Measurements from ENCODE around the gene MRPL23. TPM values are rescaled to one million over a fixed set of nuclear protein-coding genes. Genes with fewer than 3 reads are reported as not detected.

The MRPL23 gene
- total RNA-seq, 1 donor from 2014 or later, result 77.1 TPM

DNA sequence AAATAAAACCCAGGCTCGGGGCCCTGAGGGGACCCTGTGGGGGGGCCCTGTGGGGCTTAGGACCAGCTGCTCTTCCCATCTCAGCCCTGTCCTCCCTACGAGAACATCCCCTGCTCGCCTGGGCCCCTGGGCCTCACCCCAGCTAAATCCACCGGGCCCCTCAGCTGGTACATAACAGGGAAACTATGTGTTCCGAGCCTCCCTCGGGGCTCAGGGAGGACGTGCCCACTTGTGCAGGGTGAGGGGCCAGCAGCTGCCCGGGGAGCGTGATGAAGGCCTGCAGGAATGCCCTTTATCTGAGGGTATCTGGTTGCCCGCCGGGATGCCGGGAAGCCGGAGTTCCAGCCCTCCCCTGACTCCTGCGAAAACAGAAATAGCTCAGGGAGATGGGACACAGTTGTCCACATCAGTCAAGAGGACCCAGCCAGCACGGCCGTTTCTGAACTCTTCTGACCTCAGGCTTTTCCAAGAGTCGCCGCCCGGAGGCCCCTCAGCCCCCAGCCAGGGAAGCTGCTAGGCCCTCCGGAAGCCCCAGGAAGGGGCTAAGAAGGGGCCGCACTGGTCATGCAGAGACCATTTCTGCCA, 20.6 kb downstream of the MRPL23 start:
- no peak for DNase-seq
- intact Hi-C loops (cut with micrococcal nuclease), result no loop called here
- no peak overlapping the region for H3K4me3 Mint-ChIP-seq
- no peak overlapping the region for H3K27ac Mint-ChIP-seq
- no peaks in the 10 kb centered on the region for H3K27me3 Mint-ChIP-seq
- H3K36me3 Mint-ChIP-seq (ENCODE audit: low read depth), result no peaks in the 10 kb centered on the region
- no peaks in the 10 kb centered on the region for H3K9me3 Mint-ChIP-seq
- no peaks in the 10 kb centered on the region for H3K4me1 Mint-ChIP-seq

DNA sequence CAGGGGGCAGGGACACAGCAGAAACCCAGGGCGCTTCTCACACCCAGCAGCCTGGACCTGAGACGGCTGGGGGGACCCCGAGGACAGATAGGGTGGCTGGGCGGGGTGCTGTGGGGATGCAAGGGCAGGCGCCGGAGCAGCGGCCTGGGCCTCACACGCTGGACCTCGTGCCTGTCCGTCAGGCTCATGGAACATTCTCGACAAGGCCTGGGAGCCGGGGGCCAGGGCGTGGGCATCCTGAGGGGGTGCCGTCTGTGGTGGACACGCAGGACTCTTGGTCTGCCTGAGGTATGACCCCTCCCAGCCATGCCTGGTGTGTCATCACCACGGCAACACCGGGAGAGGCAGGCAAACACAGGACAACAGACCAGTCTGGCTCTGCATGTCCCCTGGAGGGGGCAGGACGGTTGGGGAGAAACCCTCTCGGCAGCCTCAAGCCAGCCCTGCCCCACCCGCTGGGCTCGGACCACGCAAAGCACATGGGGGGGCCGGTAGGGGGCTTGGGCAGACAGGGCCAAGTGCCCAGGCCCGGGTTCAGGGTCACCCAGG, 21.4 kb downstream of the MRPL23 start:
- DNase-seq, result peak; percentile 17
- no peaks in the 10 kb centered on the region for H3K9me3 Mint-ChIP-seq
- no peaks in the 10 kb centered on the region for H3K27me3 Mint-ChIP-seq
- intact Hi-C loops (cut with micrococcal nuclease), result no loop called here
- H3K4me1 Mint-ChIP-seq, result no peaks in the 10 kb centered on the region
- H3K27ac Mint-ChIP-seq, result no peak overlapping the region
- no peak overlapping the region for H3K4me3 Mint-ChIP-seq
- no peaks in the 10 kb centered on the region for H3K36me3 Mint-ChIP-seq (ENCODE audit: low read depth)

DNA sequence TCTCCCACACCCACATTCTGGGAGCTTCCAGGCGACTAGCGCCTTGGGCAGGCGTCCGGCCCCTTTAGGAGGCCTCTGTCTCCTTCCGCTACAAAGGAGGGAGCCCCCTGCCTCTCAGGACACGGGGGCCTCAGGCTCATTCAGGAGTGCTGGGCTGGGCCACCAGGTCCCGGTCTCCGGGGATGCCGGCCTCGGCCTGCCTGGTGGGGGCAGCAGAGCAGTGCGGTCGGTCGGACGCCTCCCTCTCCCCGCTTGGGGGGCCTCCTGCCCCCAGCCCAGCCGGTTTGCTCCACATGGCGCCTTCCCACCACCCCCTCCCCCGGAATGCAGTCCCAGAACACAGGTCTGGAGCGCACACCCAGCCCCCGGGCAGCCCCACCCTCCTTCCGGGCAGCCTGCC, 21.9 kb downstream of the MRPL23 start:
- Mint-ChIP-seq H3K4me3 (no peak overlapping the region), H3K36me3 (ENCODE audit: low read depth) (no peaks in the 10 kb centered on the region), H3K9me3 (no peaks in the 10 kb centered on the region), H3K4me1 (no peaks in the 10 kb centered on the region), H3K27me3 (no peaks in the 10 kb centered on the region), H3K27ac (no peak overlapping the region)
- intact Hi-C loops (cut with micrococcal nuclease), result no loop called here
- no peak for DNase-seq

DNA sequence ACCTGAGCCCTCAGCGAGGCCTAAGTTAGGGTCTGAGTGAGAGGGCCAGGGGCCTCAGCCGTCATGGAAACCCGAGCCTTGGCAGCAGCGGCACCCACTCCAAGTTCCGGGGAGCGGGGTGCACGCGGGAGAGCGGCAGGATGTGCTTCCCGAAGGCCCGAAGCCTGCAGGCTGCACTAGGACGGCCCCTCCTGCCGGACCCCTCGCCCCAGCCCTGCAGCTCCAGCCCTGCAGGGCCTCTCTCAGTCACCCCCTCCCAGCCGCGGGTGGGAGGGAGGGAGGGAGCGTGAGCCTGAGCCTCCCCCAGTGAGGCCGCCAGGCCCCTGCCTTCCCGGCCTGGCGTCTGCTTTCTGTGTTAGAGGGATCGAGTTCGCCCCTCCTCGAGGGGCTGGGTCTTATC, 22.6 kb downstream of the MRPL23 start:
- H3K9me3 Mint-ChIP-seq, result no peaks in the 10 kb centered on the region
- intact Hi-C loops (cut with micrococcal nuclease), result no loop called here
- no peaks in the 10 kb centered on the region for H3K27me3 Mint-ChIP-seq
- DNase-seq, result no peak
- no peak overlapping the region for H3K27ac Mint-ChIP-seq
- H3K36me3 Mint-ChIP-seq (ENCODE audit: low read depth), result no peaks in the 10 kb centered on the region
- H3K4me1 Mint-ChIP-seq, result no peaks in the 10 kb centered on the region
- no peak overlapping the region for H3K4me3 Mint-ChIP-seq

DNA sequence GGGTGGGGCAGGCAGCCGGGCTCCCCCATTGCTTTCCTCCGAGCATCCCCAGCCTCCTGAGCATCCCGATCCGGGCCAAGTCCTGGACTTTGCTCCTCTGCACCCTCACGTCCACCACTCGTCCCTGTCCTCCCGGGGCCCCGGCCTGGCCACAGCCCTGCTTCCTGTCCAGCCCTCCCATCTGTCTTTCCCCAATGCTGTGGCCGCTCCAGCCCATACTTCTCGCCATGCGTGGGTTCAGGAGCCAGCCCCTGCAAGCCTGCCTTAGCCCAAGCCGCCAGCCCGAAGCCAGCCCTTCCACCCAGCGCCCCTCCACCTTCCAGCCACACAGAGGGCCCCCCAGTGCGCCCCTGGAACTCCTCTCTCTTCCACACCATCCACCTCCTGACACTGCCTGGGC, 23.8 kb downstream of the MRPL23 start:
- intact Hi-C loops (cut with micrococcal nuclease), result no loop called here
- no peaks in the 10 kb centered on the region for H3K4me1 Mint-ChIP-seq
- H3K9me3 Mint-ChIP-seq, result no peaks in the 10 kb centered on the region
- no peaks in the 10 kb centered on the region for H3K27me3 Mint-ChIP-seq
- no peak overlapping the region for H3K4me3 Mint-ChIP-seq
- H3K36me3 Mint-ChIP-seq (ENCODE audit: low read depth), result no peaks in the 10 kb centered on the region
- peak; percentile 8 for DNase-seq
- H3K27ac Mint-ChIP-seq, result no peak overlapping the region

DNA sequence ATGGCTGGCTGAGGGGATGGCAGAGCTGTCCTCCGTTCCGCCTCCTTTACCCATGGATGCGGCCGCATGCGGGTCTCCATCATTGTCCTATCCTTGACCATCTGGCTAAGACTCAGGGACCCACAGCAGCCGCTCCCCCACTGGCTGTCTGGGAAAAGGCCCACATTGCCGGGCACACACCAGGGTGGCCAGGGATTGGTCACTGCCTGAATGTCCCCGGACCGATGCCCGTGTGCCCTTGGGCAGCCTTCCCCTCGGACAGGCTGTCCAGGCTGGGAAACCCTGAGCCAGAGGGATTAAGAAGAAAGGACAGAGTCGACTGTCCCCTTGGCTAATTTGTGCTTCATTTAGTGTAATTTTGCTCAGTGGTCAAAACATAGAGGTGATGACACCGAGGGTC, 28.1 kb downstream of the MRPL23 start:
- H3K36me3 Mint-ChIP-seq (ENCODE audit: low read depth), result no peaks in the 10 kb centered on the region
- H3K4me1 Mint-ChIP-seq, result no peaks in the 10 kb centered on the region
- intact Hi-C loops (cut with micrococcal nuclease), result no loop called here
- DNase-seq, result no peak
- no peak overlapping the region for H3K27ac Mint-ChIP-seq
- no peaks in the 10 kb centered on the region for H3K9me3 Mint-ChIP-seq
- no peaks in the 10 kb centered on the region for H3K27me3 Mint-ChIP-seq
- no peak overlapping the region for H3K4me3 Mint-ChIP-seq

DNA sequence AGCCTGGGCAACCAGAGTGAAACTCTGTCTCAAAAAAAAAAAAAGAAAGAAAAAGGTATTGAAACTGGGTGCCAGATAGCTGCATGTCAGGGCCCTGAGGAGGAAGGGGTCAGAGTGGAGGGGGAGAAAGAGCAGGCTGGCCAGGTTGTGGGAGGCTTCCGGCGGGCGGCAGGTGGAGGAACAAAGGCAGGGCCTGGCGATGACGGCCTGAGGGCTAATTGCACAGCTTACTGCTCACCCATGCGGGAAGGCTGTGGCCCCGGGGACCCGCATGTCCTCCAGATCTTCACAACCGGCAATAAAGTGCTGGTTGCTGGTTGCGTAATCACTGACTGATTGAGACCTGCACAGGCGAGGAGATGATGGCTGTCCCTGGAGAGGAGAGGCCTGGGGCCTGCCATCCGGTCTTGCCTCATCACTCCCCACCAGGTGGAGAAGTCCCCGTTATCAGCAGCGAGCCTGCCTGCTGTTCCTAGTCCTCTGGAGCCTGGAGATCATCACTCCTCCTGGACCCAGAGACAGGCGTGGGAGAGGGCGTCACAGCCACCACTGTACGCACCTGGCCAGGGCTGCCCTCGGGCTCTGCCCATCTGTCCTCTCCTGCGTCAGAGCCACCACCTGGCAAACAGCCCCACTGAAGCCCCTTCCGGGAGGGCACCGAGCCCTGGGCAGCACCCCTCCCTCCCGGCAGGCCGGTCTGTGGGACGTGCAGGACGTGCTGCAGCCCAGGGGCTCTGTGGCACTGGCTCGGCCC, 31.8 kb downstream of the MRPL23 start:
- no peaks in the 10 kb centered on the region for H3K27me3 Mint-ChIP-seq
- intact Hi-C loops (cut with micrococcal nuclease), result no loop called here
- H3K36me3 Mint-ChIP-seq (ENCODE audit: low read depth), result no peaks in the 10 kb centered on the region
- H3K4me1 Mint-ChIP-seq, result no peaks in the 10 kb centered on the region
- no peak overlapping the region for H3K27ac Mint-ChIP-seq
- H3K4me3 Mint-ChIP-seq, result no peak overlapping the region
- no peak for DNase-seq
- H3K9me3 Mint-ChIP-seq, result no peaks in the 10 kb centered on the region

DNA sequence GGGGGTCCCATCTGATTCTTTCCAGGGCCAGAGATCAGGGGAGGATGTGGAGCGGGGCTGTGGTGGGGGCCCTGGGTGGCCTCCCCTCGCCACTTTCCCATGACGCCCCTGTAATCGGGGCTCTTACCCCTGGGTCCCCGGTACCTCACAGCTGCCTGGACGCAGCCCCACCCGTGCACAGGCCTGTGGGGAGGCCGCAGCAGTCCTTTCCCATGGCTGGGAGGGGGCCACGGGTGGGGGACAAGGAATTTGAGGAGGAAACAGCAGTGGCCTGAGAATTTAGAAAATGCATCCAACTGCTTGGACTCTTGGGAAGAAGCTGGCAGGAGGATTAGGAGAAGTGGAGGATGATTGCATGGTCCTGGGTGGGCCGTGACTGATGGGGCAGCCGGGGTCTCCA, 32.5 kb downstream of the MRPL23 start:
- no peaks in the 10 kb centered on the region for H3K9me3 Mint-ChIP-seq
- intact Hi-C loops (cut with micrococcal nuclease), result no loop called here
- H3K36me3 Mint-ChIP-seq (ENCODE audit: low read depth), result no peaks in the 10 kb centered on the region
- no peak overlapping the region for H3K4me3 Mint-ChIP-seq
- no peak for DNase-seq
- H3K27me3 Mint-ChIP-seq, result no peaks in the 10 kb centered on the region
- H3K27ac Mint-ChIP-seq, result no peak overlapping the region
- H3K4me1 Mint-ChIP-seq, result no peaks in the 10 kb centered on the region

DNA sequence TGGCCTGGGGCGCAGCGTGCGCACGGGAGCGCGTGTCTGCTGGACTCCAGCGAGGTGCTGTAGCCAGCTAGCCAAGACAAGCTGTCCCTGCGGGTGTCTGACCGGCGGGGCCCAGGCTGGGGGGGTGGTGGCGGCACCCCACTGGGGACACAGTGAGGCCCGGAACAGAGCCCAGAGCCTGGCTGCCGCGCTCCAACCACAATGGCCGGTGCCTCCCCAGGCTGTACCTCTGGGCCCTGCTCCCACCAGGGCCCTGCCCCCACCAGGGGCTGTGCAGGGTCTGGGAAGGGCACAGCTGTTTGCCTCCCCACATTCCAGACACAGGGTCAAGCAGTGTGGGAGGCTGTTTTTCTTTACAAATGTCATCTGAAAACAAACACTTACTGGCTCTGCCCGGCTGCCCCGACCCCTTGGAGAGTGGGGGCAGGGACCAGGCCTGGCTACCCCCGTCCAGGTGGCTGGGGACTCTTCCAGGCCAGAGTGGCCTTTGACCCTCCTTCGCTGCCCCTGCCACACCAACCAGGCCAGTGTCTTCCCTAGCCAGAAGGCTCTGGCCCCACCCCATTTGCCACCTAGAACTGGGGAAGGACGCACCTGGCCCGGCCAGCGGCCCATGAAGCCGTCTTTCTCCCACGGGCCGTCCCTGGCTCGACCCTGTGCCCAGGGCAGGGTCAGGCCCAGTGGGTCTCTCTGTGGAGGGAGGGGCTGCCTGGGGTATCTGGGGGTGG, 35.9 kb downstream of the MRPL23 start:
- H3K27ac Mint-ChIP-seq, result no peak overlapping the region

DNA sequence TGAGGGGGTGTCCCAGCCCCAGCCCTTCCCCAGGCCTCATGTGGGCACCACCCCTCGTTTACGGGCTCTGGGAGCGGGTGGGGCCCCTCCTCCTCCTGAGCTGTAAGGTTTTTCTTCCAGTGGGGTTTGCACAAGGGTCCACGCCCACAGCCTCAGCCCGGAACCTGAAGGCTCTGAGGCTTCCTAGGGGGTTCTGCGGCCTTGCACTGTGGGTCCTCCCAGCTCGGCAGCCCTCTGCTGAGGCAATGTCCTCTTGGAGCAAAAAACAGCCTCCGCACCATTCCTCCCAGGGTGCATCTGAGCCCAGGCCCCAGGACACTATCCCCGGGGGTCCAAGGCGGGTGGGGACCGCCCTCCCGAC, 36.4 kb downstream of the MRPL23 start:
- Mint-ChIP-seq H3K27me3 (no peaks in the 10 kb centered on the region), H3K4me1 (no peaks in the 10 kb centered on the region), H3K27ac (no peak overlapping the region), H3K4me3 (no peak overlapping the region), H3K36me3 (ENCODE audit: low read depth) (no peaks in the 10 kb centered on the region), H3K9me3 (no peaks in the 10 kb centered on the region)
- intact Hi-C loops (cut with micrococcal nuclease), result no loop called here
- DNase-seq, result peak; percentile 15

More for the DNA sequence above, 35.9 kb downstream of the MRPL23 start:
- no peaks in the 10 kb centered on the region for H3K9me3 Mint-ChIP-seq
- H3K4me1 Mint-ChIP-seq, result no peaks in the 10 kb centered on the region
- H3K36me3 Mint-ChIP-seq (ENCODE audit: low read depth), result no peaks in the 10 kb centered on the region
- no peaks in the 10 kb centered on the region for H3K27me3 Mint-ChIP-seq
- H3K4me3 Mint-ChIP-seq, result no peak overlapping the region
- intact Hi-C loops (cut with micrococcal nuclease), result no loop called here
- no peak for DNase-seq

DNA sequence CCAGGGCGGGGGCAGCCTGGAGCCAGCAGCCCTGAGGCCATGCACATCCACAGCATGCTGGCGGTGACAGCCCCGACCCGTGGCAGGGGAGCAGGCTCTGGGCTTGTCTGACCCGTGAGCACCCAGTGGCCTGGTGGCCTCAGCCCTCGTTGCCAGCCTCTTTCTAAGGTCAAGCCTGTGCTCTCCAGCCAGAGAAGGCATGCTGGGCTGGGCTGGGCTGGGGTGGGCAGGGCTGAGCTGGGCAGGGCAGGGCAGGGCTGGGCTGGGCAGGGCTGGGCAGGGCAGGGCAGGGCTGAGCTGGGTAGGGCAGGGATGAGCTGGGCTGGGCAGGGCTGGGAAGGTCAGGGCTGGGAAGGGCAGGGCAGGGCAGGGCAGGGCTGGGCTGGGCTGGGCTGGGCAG, 39.9 kb downstream of the MRPL23 start:
- Mint-ChIP-seq H3K4me1 (no peaks in the 10 kb centered on the region), H3K4me3 (no peak overlapping the region), H3K27me3 (no peaks in the 10 kb centered on the region), H3K36me3 (ENCODE audit: low read depth) (no peaks in the 10 kb centered on the region), H3K9me3 (no peaks in the 10 kb centered on the region), H3K27ac (no peak overlapping the region)
- DNase-seq, result no peak
- intact Hi-C loops (cut with micrococcal nuclease), result no loop called here

DNA sequence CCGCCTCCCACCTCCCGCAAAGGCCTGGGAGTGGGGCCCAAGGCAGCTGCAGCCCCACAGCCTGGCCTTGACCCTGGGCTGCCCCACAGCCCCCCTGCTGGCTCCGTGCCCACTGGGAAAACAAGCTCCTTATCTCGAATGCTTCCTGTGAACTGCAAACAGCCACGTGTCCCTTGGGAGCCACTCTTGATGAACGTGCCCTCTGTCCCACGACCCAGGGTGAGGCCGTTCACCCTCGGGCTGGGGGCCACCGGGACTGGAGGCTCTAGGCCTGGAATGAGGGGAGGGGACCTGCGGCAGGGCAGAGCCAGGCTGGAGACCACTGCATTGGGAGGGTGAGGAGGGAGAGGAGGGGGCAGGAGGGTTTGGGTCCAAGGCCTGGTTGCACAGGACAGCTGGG, 41.0 kb downstream of the MRPL23 start:
- Mint-ChIP-seq H3K27me3 (no peaks in the 10 kb centered on the region), H3K4me3 (no peak overlapping the region), H3K9me3 (no peaks in the 10 kb centered on the region), H3K36me3 (ENCODE audit: low read depth) (no peaks in the 10 kb centered on the region), H3K4me1 (no peaks in the 10 kb centered on the region), H3K27ac (no peak overlapping the region)
- intact Hi-C loops (cut with micrococcal nuclease), result no loop called here
- no peak for DNase-seq

DNA sequence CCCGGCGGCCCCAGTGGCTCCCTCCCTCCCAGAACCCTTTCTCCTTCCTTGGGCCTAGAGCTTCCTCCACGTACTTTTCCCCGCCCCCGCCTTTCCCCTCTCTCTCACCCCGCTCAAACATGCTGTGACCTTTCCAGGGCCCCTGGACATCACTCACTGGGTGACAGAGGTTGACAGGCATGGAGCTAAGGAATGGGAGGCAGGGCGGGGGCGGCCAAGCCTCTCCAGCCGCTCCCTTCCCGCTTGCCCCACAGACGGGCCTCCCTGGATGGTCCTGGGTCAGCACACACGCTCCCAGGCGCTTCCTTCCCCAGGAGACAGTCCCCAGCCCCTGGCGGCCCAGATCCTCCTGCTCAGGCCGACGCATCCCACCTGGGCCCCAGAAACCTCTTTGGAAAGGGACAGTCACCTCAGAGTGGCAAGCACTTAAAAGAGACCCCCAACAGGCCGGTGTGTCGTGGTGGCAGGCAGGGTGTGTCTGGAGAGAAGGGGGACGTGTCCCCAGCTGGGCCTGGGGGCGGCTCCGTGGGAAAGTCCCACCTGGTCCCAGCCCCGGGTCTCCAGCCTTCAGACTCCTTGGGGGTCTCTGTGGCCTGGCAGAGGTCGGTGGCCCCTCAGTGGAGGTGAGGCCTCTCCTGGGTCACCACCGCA, 41.7 kb downstream of the MRPL23 start:
- no peaks in the 10 kb centered on the region for H3K36me3 Mint-ChIP-seq (ENCODE audit: low read depth)
- H3K27ac Mint-ChIP-seq, result no peak overlapping the region
- DNase-seq, result peak; percentile 10
- intact Hi-C loops (cut with micrococcal nuclease), result no loop called here
- H3K9me3 Mint-ChIP-seq, result no peaks in the 10 kb centered on the region
- no peaks in the 10 kb centered on the region for H3K27me3 Mint-ChIP-seq
- no peaks in the 10 kb centered on the region for H3K4me1 Mint-ChIP-seq
- H3K4me3 Mint-ChIP-seq, result no peak overlapping the region

DNA sequence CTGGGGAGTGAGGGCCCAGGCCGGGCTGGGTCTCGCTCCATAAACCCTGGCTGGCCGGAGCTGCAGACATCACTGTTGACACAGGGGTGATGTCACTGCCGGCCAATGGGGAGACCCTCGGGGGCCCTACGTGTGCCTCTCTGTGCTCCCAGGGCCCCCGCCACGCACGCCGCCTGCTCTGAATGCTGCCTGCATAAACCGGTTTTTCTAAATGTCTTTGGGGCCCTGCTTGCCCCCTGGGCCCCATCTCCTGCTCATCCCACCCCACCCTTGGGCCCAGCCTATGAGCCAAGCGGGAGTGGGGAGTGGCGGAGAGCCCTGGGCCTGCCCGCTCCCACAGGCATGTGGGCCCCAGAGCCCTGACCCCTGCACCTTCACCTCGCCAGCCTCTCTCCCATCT, 42.8 kb downstream of the MRPL23 start:
- Mint-ChIP-seq H3K27ac (no peak overlapping the region), H3K9me3 (no peaks in the 10 kb centered on the region), H3K27me3 (no peaks in the 10 kb centered on the region), H3K36me3 (ENCODE audit: low read depth) (no peaks in the 10 kb centered on the region), H3K4me1 (no peaks in the 10 kb centered on the region), H3K4me3 (no peak overlapping the region)
- intact Hi-C loops (cut with micrococcal nuclease), result no loop called here
- DNase-seq, result no peak
